H9 (cell line): ENCODE measurements around the gene IGF2BP3. TPM values are rescaled to one million over a fixed set of nuclear protein-coding genes. Genes with fewer than 3 reads are reported as not detected.

Experiments used
- DNase-seq: peaks from one replicate; pipeline ENCODE4 v3.0.0-alpha.2; 2017
- H2AFZ ChIP-seq: one replicate; pipeline ENCODE4 v1.6.1; 2013; ENCODE audit warnings: mild to moderate bottlenecking, low read length, control low read depth, moderate library complexity
- H2AK5ac ChIP-seq: 2 replicates; pipeline ENCODE4 v1.6.1; 2013; ENCODE audit warnings: low read length, control low read depth, mixed read lengths; ENCODE audit not compliant: insufficient read length
- H2BK120ac ChIP-seq: one replicate; pipeline ENCODE4 v1.6.1; 2013; ENCODE audit warnings: low read depth, mild to moderate bottlenecking, low read length, control low read depth, inconsistent platforms; ENCODE audit not compliant: poor library complexity, severe bottlenecking
- H2BK12ac ChIP-seq: 2 replicates; pipeline ENCODE4 v1.6.1; 2013; ENCODE audit warnings: low read length, control low read depth, mixed read lengths, low read depth; ENCODE audit not compliant: insufficient read length
- H2BK15ac ChIP-seq: 2 replicates; pipeline ENCODE4 v1.6.1; 2013; ENCODE audit warnings: low read depth, low read length, control low read depth
- H2BK20ac ChIP-seq: one replicate; pipeline ENCODE4 v1.6.1; 2013; ENCODE audit warnings: low read depth, mild to moderate bottlenecking, low read length, control low read depth, inconsistent platforms; ENCODE audit not compliant: poor library complexity, severe bottlenecking
- H2BK5ac ChIP-seq: 2 replicates; pipeline ENCODE4 v1.6.1; 2013; ENCODE audit warnings: low read length, control low read depth, mixed read lengths; ENCODE audit not compliant: insufficient read length
- H3K14ac ChIP-seq: 2 replicates; pipeline ENCODE4 v1.6.1; 2013; ENCODE audit warnings: low read length, control low read depth; ENCODE audit not compliant: insufficient read depth
- H3K18ac ChIP-seq: 2 replicates; pipeline ENCODE4 v1.6.1; 2013; ENCODE audit warnings: low read depth, mild to moderate bottlenecking, mixed read lengths, low read length, control low read depth; ENCODE audit not compliant: insufficient read length
- H3K23ac ChIP-seq: 2 replicates; pipeline ENCODE4 v1.6.1; 2013; ENCODE audit warnings: low read length, control low read depth, mixed read lengths, low read depth; ENCODE audit not compliant: insufficient read length
- H3K23me2 ChIP-seq: 2 replicates; pipeline ENCODE4 v1.6.1; 2013; ENCODE audit warnings: low read depth, mild to moderate bottlenecking, mixed read lengths, low read length, control low read depth; ENCODE audit not compliant: insufficient read length, poor library complexity, severe bottlenecking
- H3K27ac ChIP-seq: 2 replicates; pipeline ENCODE4 v1.5.1; 2013; ENCODE audit warnings: low read length, control low read depth, mixed read lengths, low read depth; ENCODE audit not compliant: insufficient read length
- H3K27me3 ChIP-seq: 2 replicates; pipeline ENCODE4 v1.6.1; 2013; ENCODE audit warnings: low read length, control low read depth, inconsistent platforms; ENCODE audit not compliant: insufficient read depth
- H3K4ac ChIP-seq: 2 replicates; pipeline ENCODE4 v1.6.1; 2013; ENCODE audit warnings: low read depth, mild to moderate bottlenecking, control low read depth, inconsistent platforms, low read length, moderate library complexity
- H3K4me1 ChIP-seq: 2 replicates; pipeline ENCODE4 v1.6.1; 2013; ENCODE audit warnings: low read length, control low read depth, inconsistent platforms; ENCODE audit not compliant: insufficient read depth
- H3K4me2 ChIP-seq: 2 replicates; pipeline ENCODE4 v1.6.1; 2013; ENCODE audit warnings: low read length, control low read depth, mixed read lengths; ENCODE audit not compliant: insufficient read length, insufficient read depth
- H3K56ac ChIP-seq: 2 replicates; pipeline ENCODE4 v1.6.1; 2013; ENCODE audit warnings: low read depth, mild to moderate bottlenecking, mixed read lengths, low read length, control low read depth; ENCODE audit not compliant: insufficient read length
- H3K79me1 ChIP-seq: 2 replicates; pipeline ENCODE4 v1.6.1; 2013; ENCODE audit warnings: low read depth, mild to moderate bottlenecking, moderate library complexity, low read length, control low read depth, inconsistent platforms; ENCODE audit not compliant: insufficient read depth, poor library complexity, severe bottlenecking
- H3K79me2 ChIP-seq: 2 replicates; pipeline ENCODE4 v1.6.1; 2013; ENCODE audit warnings: low read length, control low read depth, inconsistent platforms; ENCODE audit not compliant: insufficient read depth
- H3K9ac ChIP-seq: 2 replicates; pipeline ENCODE4 v1.6.1; 2013; ENCODE audit warnings: low read length, control low read depth, mixed read lengths; ENCODE audit not compliant: insufficient read length; ENCODE audit errors: extremely low read depth
- H3K9me3 ChIP-seq: one replicate; pipeline ENCODE4 v1.6.1; 2013; ENCODE audit warnings: low read depth, low read length, inconsistent platforms; ENCODE audit not compliant: control insufficient read depth
- H3T11ph ChIP-seq: one replicate; pipeline ENCODE4 v1.6.1; 2013; ENCODE audit warnings: mild to moderate bottlenecking, low read length, control low read depth, inconsistent platforms
- H4K20me1 ChIP-seq: one replicate; pipeline ENCODE4 v1.6.1; 2013; ENCODE audit not compliant: control insufficient read depth, insufficient read length, insufficient read depth
- H4K5ac ChIP-seq: 2 replicates; pipeline ENCODE4 v1.6.1; 2013; ENCODE audit warnings: low read depth, mild to moderate bottlenecking, mixed read lengths, low read length, control low read depth; ENCODE audit not compliant: insufficient read length
- H4K8ac ChIP-seq: replicated peaks from 2 replicates; pipeline ENCODE4 v1.6.1; 2013; ENCODE audit warnings: low read length, control low read depth, mixed read lengths, low read depth; ENCODE audit not compliant: insufficient read length
- H4K91ac ChIP-seq: 2 replicates; pipeline ENCODE4 v1.6.1; 2013; ENCODE audit warnings: low read depth, mild to moderate bottlenecking, moderate library complexity, mixed read lengths, low read length, control low read depth; ENCODE audit not compliant: insufficient read length
- H3K27ac Mint-ChIP-seq, 3 experiments: 2 replicates in 2 of 3; 3 replicates in 1 of 3; pipeline ENCODE4 v1.8.0; 2020 to 2021; ENCODE audit warnings: mixed read lengths in 3 of 3, mild to moderate bottlenecking in 1 of 3, moderate library complexity in 1 of 3
- H3K27me3 Mint-ChIP-seq: 2 replicates; pipeline ENCODE4 v1.8.0; 2021; ENCODE audit warnings: low read depth, mild to moderate bottlenecking, moderate library complexity, mixed read lengths
- H3K36me3 Mint-ChIP-seq, 3 experiments: 2 replicates in 2 of 3; 3 replicates in 1 of 3; pipeline ENCODE4 v1.8.0; 2020 to 2021; ENCODE audit warnings: low read depth in 3 of 3, mixed read lengths in 3 of 3; ENCODE audit not compliant: insufficient read depth in 1 of 3
- H3K4me1 Mint-ChIP-seq, 2 experiments: 2 replicates each; pipeline ENCODE4 v1.8.0; 2020; ENCODE audit warnings: mixed read lengths in 2 of 2
- H3K4me3 Mint-ChIP-seq, 2 experiments: 2 replicates in 1 of 2; 3 replicates in 1 of 2; pipeline ENCODE4 v1.8.0; 2020 to 2021; ENCODE audit warnings: mild to moderate bottlenecking in 2 of 2, mixed read lengths in 2 of 2, moderate library complexity in 1 of 2
- H3K9me3 Mint-ChIP-seq, 2 experiments: 2 replicates in 1 of 2; 3 replicates in 1 of 2; pipeline ENCODE4 v1.8.0; 2020; ENCODE audit warnings: mild to moderate bottlenecking in 2 of 2, mixed read lengths in 2 of 2, moderate library complexity in 1 of 2
- CTCF ChIP-seq: fragments of 200-600 bp; sonication (generic); conservative IDR thresholded peaks from 3 replicates; pipeline ENCODE4 v1.8.0; 2021; ENCODE audit warnings: antibody characterized with exemption, mild to moderate bottlenecking
- WGBS: extraction: QIAGEN DNeasy Blood & Tissue Kit; methylation state at CpG from one replicate; pipeline ENCODE4 v1.1.7; 2013; ENCODE audit warnings: missing lambda C conversion rate, low lambda C conversion rate, mixed read lengths; ENCODE audit not compliant: insufficient read length; ENCODE audit errors: extremely low coverage; 5-methylcytosine and 5-hydroxymethylcytosine counted together
- total RNA-seq: library from RNA; stranded (reverse); gene quantifications from 2 replicates; pipeline ENCODE4 v1.2.1, GENCODE V29; 2021

IGF2BP3 gene
- total RNA-seq, 1 experiment from 2014 or later, result 197 TPM

DNA sequence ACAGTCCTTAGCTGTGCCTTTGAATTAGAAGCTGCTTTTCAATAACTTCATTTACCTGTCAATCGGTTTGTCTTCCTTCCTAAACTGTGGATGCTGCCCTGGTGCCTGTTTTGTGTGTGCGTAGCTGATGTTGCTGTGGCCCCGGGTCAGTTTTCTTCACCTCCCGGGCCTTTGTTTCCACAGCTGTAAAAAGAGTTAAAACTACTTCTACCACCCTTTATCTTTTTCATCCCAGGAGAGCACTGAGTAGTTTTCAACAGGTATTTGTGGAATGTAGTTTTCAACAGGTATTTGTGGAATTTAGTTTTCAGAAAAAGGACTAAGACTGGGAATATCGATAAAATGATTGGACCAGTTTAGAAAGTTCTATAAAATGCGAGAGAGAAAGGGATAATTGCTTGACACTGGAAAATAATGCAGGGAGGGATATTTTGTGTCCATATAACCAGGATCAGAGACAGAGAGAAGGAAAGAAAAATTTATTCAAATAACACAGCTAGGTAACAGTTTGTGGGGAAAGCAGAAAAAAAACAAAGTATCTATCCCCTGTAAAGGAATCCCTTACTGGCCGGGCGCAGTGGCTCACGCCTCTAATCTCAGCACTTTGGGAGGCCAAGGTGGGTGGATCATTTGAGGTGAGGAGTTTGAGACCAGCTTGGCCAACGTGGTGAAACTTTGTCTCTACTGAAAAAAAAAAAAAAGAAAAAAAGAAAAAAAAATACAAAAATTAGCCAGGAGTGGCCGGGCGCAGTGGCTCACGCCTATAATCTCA lies 15.9 kb upstream of the IGF2BP3 start:
- Histone ChIP-seq H3K23ac (no peak overlapping the region), H3K9me3 (no peaks in the 10 kb centered on the region), H2BK20ac (no peak overlapping the region), H4K8ac (no peak overlapping the region), H3K4me2 (no peak overlapping the region), H4K91ac (no peak overlapping the region), H3K79me2 (no peaks in the 10 kb centered on the region), H3K4ac (no peak overlapping the region), H2AFZ (no peak overlapping the region), H3K9ac (no peak overlapping the region), H3K79me1 (no peaks in the 10 kb centered on the region), H2BK5ac (no peak overlapping the region), H3K23me2 (no peaks in the 10 kb centered on the region), H2BK12ac (no peak overlapping the region), H2BK120ac (no peak overlapping the region), H3K56ac (no peak overlapping the region), H2AK5ac (no peak overlapping the region), H3K27me3 (no peaks in the 10 kb centered on the region), H2BK15ac (no peak overlapping the region), H4K5ac (no peak overlapping the region), H3K14ac (no peak overlapping the region), H3T11ph (no peak overlapping the region), H3K4me1 (peaks cover 2% of the 10 kb centered on the region; the same call in 1 of the 2 replicates), H3K18ac (no peak overlapping the region), H3K27ac (peak overlapping the region; percentile 59), H4K20me1 (no peaks in the 10 kb centered on the region)
- Mint-ChIP-seq H3K27ac (peak overlapping the region; percentile 6 to 86 (median 85); a peak in 6 of 7 replicates), H3K4me3 (no peak overlapping the region), H3K9me3 (no peaks in the 10 kb centered on the region), H3K27me3 (no peaks in the 10 kb centered on the region), H3K36me3 (peaks cover 0 to 1% (median under 1%) of the 10 kb centered on the region in 3 experiments; a peak in 4 of 7 replicates), H3K4me1 (peaks cover 16 to 26% of the 10 kb centered on the region in 2 experiments)
- no peak for DNase-seq
- WGBS, result no CpG with 5 or more reads among the region's 13 CpGs
- TF ChIP-seq CTCF, result no peak
